GM13976 (cell line): ENCODE measurements around the gene SH2D4B.

Source experiments
- DNase-seq: peaks from one replicate; pipeline ENCODE4 v3.0.0; 2012; ENCODE audit warnings: low spot score
- CTCF ChIP-seq: IDR thresholded peaks from 2 replicates; pipeline ENCODE4 v1.5.1; 2012; ENCODE audit warnings: borderline replicate concordance, mild to moderate bottlenecking; ENCODE audit not compliant: insufficient read depth; ENCODE audit errors: extremely low read depth, missing control alignments, control extremely low read depth
- in situ Hi-C: fragments of 300-500 bp; cut with MboI; formaldehyde crosslinking; loops from one replicate; pipeline ENCODE4 v1.12.0; 2022; ENCODE audit warnings: low sequenced_read_pairs, mixed read lengths, inconsistent platforms; ENCODE audit not compliant: unreplicated experiment

SH2D4B gene

GRCh38 chr10:80622153-80622552 is 84.5 kb downstream of the SH2D4B start:
- DNase-seq = no peak
- in situ Hi-C loops = no loop called here
- no peak for TF ChIP-seq CTCF

GRCh38 chr10:80630324-80630723 is 92.6 kb downstream of the SH2D4B start:
- in situ Hi-C loops = no loop called here
- TF ChIP-seq CTCF = no peak
- no peak for DNase-seq

GRCh38 chr10:80632742-80633141 is 95.0 kb downstream of the SH2D4B start:
- no peak for DNase-seq
- no peak for TF ChIP-seq CTCF
- in situ Hi-C loops = no loop called here

- in situ Hi-C loops = no loop called here
These were observed 95.7 kb downstream of the SH2D4B start for GRCh38 chr10:80633383-80633860.

GRCh38 chr10:80633910-80634309 is 96.2 kb downstream of the SH2D4B start:
- no peak for TF ChIP-seq CTCF
- DNase-seq = no peak
- in situ Hi-C loops = no loop called here

More at GRCh38 chr10:80633383-80633860, 95.7 kb downstream of the SH2D4B start:
- DNase-seq = no peak
- no peak for TF ChIP-seq CTCF

- in situ Hi-C loops = no loop called here
- DNase-seq = no peak
- TF ChIP-seq CTCF = no peak
These were observed 105.0 kb downstream of the SH2D4B start for GRCh38 chr10:80642661-80643060.

- TF ChIP-seq CTCF = no peak
- in situ Hi-C loops = no loop called here
- no peak for DNase-seq
These were observed 108.7 kb downstream of the SH2D4B start for GRCh38 chr10:80646366-80646765.
